ENCODE results near the gene LCAT. TPM values are rescaled to one million over a fixed set of nuclear protein-coding genes. Genes with fewer than 3 reads are reported as not detected.

The LCAT gene
- total RNA-seq, 1 experiment from 2014 or later = 17.8 TPM

DNA sequence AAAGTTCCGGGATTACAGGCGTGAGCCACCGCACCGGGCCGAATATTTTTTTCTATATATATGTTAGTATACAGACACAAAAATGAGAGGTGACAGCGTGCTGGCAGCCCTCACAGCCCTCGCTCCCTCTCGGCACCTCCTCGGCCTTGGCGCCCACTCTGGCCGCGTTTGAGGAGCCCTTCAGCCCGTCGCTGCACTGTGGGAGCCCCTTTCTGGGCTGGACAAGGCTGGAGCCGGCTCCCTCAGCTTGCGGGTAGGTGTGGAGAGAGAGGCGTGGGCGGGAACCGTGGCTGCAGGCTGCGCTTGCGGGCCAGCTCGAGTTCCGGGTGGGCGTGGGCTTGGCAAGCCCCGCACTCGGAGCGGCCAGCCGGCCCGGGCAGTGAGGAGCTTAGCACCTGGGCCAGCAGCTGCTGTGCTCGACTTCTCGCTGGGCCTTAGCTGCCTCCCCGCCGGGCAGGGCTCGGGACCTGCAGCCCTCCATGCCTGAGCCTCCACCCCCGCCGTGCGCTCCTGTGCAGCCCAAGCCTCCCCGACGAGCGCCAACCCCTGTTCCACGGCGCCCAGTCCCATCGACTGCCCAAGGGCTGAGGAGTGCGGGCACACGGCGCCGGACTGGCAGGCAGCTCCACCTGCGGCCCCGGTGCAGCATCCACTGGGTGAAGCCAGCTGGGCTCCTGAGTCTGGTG, 38.2 kb upstream of the LCAT start:
- Mint-ChIP-seq H3K27ac (peak overlapping the region in 1 of 3 experiments; percentile 52; a peak in 1 of 7 replicates), H3K4me3 (no peak overlapping the region), H3K36me3 (ENCODE audit: insufficient read depth in 1 of 3, low read depth in 3 of 3) (no peaks in the 10 kb centered on the region), H3K9me3 (no peaks in the 10 kb centered on the region), H3K4me1 (peaks cover 6 to 8% of the 10 kb centered on the region in 2 experiments), H3K27me3 (ENCODE audit: low read depth) (peaks cover 10% of the 10 kb centered on the region)
- no peak overlapping the region for H3K56ac ChIP-seq (ENCODE audit: insufficient read length, low read depth, low read length)
- no peak for DNase-seq
- no peak overlapping the region for H2BK20ac ChIP-seq (ENCODE audit: low read depth, low read length, poor library complexity, severe bottlenecking)
- no peak overlapping the region for H3K4ac ChIP-seq (ENCODE audit: low read depth, low read length)
- no peak overlapping the region for H2BK120ac ChIP-seq (ENCODE audit: low read depth, low read length, poor library complexity, severe bottlenecking)
- no peak overlapping the region for H3T11ph ChIP-seq (ENCODE audit: low read length)
- no peak overlapping the region for H3K14ac ChIP-seq (ENCODE audit: insufficient read depth, low read length)
- TF ChIP-seq, protein P1, sequence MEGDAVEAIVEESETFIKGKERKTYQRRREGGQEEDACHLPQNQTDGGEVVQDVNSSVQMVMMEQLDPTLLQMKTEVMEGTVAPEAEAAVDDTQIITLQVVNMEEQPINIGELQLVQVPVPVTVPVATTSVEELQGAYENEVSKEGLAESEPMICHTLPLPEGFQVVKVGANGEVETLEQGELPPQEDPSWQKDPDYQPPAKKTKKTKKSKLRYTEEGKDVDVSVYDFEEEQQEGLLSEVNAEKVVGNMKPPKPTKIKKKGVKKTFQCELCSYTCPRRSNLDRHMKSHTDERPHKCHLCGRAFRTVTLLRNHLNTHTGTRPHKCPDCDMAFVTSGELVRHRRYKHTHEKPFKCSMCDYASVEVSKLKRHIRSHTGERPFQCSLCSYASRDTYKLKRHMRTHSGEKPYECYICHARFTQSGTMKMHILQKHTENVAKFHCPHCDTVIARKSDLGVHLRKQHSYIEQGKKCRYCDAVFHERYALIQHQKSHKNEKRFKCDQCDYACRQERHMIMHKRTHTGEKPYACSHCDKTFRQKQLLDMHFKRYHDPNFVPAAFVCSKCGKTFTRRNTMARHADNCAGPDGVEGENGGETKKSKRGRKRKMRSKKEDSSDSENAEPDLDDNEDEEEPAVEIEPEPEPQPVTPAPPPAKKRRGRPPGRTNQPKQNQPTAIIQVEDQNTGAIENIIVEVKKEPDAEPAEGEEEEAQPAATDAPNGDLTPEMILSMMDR (conservative IDR thresholded peaks at IDR 0.05) = no peak
- H4K8ac ChIP-seq (replicated peaks; ENCODE audit: insufficient read length, low read depth, low read length) = no peak overlapping the region
- H2BK5ac ChIP-seq (ENCODE audit: insufficient read length, low read length) = no peak overlapping the region
- WGBS (ENCODE audit: extremely low coverage, insufficient read length, low lambda C conversion rate) = no CpG with 5 or more reads among the region's 49 CpGs
- no peaks in the 10 kb centered on the region for H3K79me1 ChIP-seq (ENCODE audit: insufficient read depth, low read depth, low read length, poor library complexity, severe bottlenecking)
- no peak overlapping the region for H3K18ac ChIP-seq (ENCODE audit: insufficient read length, low read depth, low read length)
- H3K79me2 ChIP-seq (ENCODE audit: insufficient read depth, low read length) = no peaks in the 10 kb centered on the region
- H3K9ac ChIP-seq (ENCODE audit: extremely low read depth, insufficient read length, low read length) = no peak overlapping the region
- H3K9me3 ChIP-seq (ENCODE audit: control insufficient read depth, low read depth, low read length) = no peaks in the 10 kb centered on the region
- H3K4me2 ChIP-seq (ENCODE audit: insufficient read depth, insufficient read length, low read length) = no peak overlapping the region
- H2AK5ac ChIP-seq (ENCODE audit: insufficient read length, low read length) = no peak overlapping the region
- H3K23me2 ChIP-seq (ENCODE audit: insufficient read length, low read depth, low read length, poor library complexity, severe bottlenecking) = no peaks in the 10 kb centered on the region
- H2AFZ ChIP-seq (ENCODE audit: low read length) = no peak overlapping the region
- H4K20me1 ChIP-seq (ENCODE audit: control insufficient read depth, insufficient read depth, insufficient read length) = no peaks in the 10 kb centered on the region
- H3K27ac ChIP-seq (ENCODE audit: insufficient read length, low read depth, low read length) = no peak overlapping the region
- H2BK12ac ChIP-seq (ENCODE audit: insufficient read length, low read depth, low read length) = no peak overlapping the region
- H3K4me1 ChIP-seq (ENCODE audit: insufficient read depth, low read length) = peaks cover 2% of the 10 kb centered on the region; the same call in 1 of the 2 replicates
- H3K27me3 ChIP-seq (ENCODE audit: insufficient read depth, low read length) = no peaks in the 10 kb centered on the region; the same call in 1 of the 2 replicates
- H4K91ac ChIP-seq (ENCODE audit: insufficient read length, low read depth, low read length) = no peak overlapping the region
- no peak overlapping the region for H4K5ac ChIP-seq (ENCODE audit: insufficient read length, low read depth, low read length)
- no peak overlapping the region for H3K23ac ChIP-seq (ENCODE audit: insufficient read length, low read depth, low read length)
- no peak overlapping the region for H2BK15ac ChIP-seq (ENCODE audit: low read depth, low read length)

All from H9 (cell line).